Tibial nerve (tissue), 4 donors: ENCODE measurements around the gene ACBD3. TPM values are rescaled to one million over a fixed set of nuclear protein-coding genes. Genes with fewer than 3 reads are reported as not detected.

Source experiments
- DNase-seq, 2 donors: peaks; one replicate each; pipeline ENCODE4 v3.0.0-alpha.2; 2019; ENCODE audit warnings: low spot score in 2 of 2
- H3K27ac ChIP-seq, 4 donors: fragments of 200-600 bp; sonication (generic) in 3 of 4; one replicate each; pipeline ENCODE4 v1.5.1; 2017 to 2019; ENCODE audit warnings: mild to moderate bottlenecking in 1 of 4
- H3K27me3 ChIP-seq, 2 donors: fragments of 200-600 bp; sonication (generic) in 1 of 2; one replicate each; pipeline versions ENCODE4 v1.5.1 to v1.6.0; 2017 to 2019
- H3K36me3 ChIP-seq, 3 donors: fragments of 200-600 bp; sonication (generic); one replicate each; pipeline ENCODE4 v1.5.1; 2018 to 2019
- H3K4me1 ChIP-seq, 4 donors: fragments of 200-600 bp; sonication (generic) in 3 of 4; one replicate each; pipeline ENCODE4 v1.5.1; 2017 to 2019
- H3K4me3 ChIP-seq, 4 donors: fragments of 200-600 bp; sonication (generic) in 3 of 4; one replicate each; pipeline ENCODE4 v1.5.1; 2017 to 2019; ENCODE audit warnings: mild to moderate bottlenecking in 1 of 4, moderate library complexity in 1 of 4
- H3K9me3 ChIP-seq, 4 donors: fragments of 200-600 bp; sonication (generic) in 3 of 4; one replicate each; pipeline ENCODE4 v1.5.1; 2017 to 2019
- EP300 ChIP-seq, 2 donors: sonication (generic); formaldehyde crosslinking; IDR thresholded peaks; one replicate each; pipeline ENCODE4 v1.6.1; 2017; ENCODE audit warnings: antibody characterized with exemption in 2 of 2, mild to moderate bottlenecking in 1 of 2
- POLR2A ChIP-seq, 2 donors: fragments of 450-650 bp; IDR thresholded peaks; one replicate each; pipeline ENCODE4 v1.6.1; 2017; ENCODE audit warnings: antibody characterized with exemption in 2 of 2, mild to moderate bottlenecking in 2 of 2, moderate library complexity in 2 of 2
- WGBS, 2 donors: methylation state at CpG; one replicate each; pipeline ENCODE4 v1.1.5; 2018; 5-methylcytosine and 5-hydroxymethylcytosine counted together
- total RNA-seq, 4 donors: library from RNA; depleted of rRNA; stranded (reverse); fragments of >200 nt; gene quantifications; one replicate each; pipeline ENCODE4 v1.1.0, GENCODE V29; 2016
- TF ChIP-seq, protein P1 (sequence below), 5 experiments: fragments of 200-600 bp in 3 of 5; fragments of 450-650 bp in 2 of 5; sonication (generic) in 3 of 5; IDR thresholded peaks; one replicate each; pipeline ENCODE4 v1.5.1; 2016 to 2019; ENCODE audit warnings: antibody characterized with exemption in 5 of 5, mild to moderate bottlenecking in 3 of 5, moderate library complexity in 2 of 5

The ACBD3 gene
- total RNA-seq: 10 to 100 TPM; 41.4 to 54.9 (median 45.4) TPM

DNA sequence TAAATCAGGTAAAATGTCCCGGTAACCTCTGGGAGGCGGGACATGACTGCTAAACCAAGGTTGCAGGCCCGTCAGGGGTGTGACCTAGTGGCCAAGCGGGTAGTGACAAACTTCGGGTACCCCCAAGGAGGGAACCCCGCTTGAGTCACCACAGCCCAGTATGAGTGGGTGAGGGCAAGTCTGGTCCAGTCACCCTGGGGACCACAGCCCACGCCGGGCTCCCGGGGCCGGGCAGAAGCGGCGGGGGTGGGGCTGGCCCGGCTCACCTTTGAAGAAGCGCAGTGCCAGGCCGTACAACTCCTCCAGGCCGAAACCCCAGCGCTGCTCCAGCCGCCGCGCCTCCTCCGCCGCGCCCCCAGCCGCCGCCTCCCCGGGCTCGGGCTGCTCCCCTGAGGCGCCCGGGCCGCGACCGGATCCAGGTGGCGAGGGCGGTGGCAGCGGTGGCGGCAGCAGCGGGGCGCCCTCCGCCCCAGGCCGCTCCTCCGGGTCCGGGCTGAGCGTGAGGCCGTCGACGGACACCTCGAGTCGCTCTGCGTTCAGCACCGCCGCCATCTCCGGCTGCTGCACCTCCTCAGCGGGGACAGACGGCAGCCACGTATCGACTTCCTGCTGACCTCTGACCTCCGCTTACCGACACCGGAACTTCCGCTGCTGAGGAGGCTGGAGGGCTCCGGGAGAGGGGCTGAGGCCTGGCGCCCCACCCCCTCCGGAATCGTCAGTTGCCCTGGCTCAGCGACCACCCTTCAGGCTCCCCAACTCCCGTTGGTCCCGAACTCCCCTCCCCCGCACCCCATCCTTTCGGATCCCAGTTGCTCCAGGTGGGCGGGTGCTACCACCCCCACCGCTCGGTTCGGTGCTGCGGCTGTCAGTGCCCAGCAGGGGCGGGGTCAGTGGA, at the start of gene ACBD3:
TSS of gene ACBD3 (minus strand) at position 618 of the 895 bp plus-strand sequence. CDS start at position 552, 66 bp downstream.
- DNase-seq: peak; percentile 72 to 90
- Histone ChIP-seq H3K27ac (peak within 1 kb of the TSS; percentile 89 to 99 (median 94)), H3K27me3 (no peaks in the 10 kb centered on the region), H3K9me3 (no peaks in the 10 kb centered on the region), H3K36me3 (no peaks in the 10 kb centered on the region), H3K4me1 (peaks cover 0 to 50% (median 28%) of the 10 kb centered on the region in 4 donors), H3K4me3 (peak within 1 kb of the TSS; percentile 80 to 98 (median 86))
- WGBS, 2 donors: 0% methylated on average over 17 to 25 of the region's 75 CpGs
- TF ChIP-seq, protein P1, sequence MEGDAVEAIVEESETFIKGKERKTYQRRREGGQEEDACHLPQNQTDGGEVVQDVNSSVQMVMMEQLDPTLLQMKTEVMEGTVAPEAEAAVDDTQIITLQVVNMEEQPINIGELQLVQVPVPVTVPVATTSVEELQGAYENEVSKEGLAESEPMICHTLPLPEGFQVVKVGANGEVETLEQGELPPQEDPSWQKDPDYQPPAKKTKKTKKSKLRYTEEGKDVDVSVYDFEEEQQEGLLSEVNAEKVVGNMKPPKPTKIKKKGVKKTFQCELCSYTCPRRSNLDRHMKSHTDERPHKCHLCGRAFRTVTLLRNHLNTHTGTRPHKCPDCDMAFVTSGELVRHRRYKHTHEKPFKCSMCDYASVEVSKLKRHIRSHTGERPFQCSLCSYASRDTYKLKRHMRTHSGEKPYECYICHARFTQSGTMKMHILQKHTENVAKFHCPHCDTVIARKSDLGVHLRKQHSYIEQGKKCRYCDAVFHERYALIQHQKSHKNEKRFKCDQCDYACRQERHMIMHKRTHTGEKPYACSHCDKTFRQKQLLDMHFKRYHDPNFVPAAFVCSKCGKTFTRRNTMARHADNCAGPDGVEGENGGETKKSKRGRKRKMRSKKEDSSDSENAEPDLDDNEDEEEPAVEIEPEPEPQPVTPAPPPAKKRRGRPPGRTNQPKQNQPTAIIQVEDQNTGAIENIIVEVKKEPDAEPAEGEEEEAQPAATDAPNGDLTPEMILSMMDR (IDR thresholded peaks at IDR 0.05): peak in 2 of 5 experiments; percentile 43 to 44
- TF ChIP-seq POLR2A (IDR thresholded peaks at IDR 0.05) (peak; percentile 83 to 89), EP300 (IDR thresholded peaks at IDR 0.05) (peak in 1 of 2 donors; percentile 92)

DNA sequence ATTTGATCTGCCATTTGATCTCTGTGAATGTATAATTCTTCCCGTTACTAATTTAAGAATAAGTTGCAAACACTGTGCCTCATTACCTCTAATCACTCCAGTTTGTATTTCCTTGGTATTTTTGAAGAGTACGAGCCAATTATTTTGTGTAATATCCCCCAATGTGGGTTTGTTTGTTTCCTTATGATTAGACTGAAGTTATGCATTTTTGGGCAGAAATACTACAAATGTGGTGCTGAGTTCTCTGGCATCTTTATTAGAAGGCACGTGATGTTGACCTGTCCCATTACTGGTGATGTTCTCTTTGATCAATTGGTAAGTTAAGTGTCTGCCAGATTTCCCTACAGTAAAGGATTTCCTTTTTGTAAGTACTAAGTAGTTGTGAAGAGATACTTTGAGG, 47.3 kb upstream of the ACBD3 start:
- WGBS, 2 donors: 85 to 89% methylated on average over 3 of the region's 3 CpGs
- H3K36me3 ChIP-seq: peaks cover 0 to 30% (median 0%) of the 10 kb centered on the region in 3 donors
- TF ChIP-seq POLR2A (IDR thresholded peaks at IDR 0.05) (no peak), EP300 (IDR thresholded peaks at IDR 0.05) (no peak)
- H3K4me3 ChIP-seq: no peak overlapping the region
- DNase-seq: no peak
- no peaks in the 10 kb centered on the region for H3K27me3 ChIP-seq
- no peaks in the 10 kb centered on the region for H3K9me3 ChIP-seq
- no peak overlapping the region for H3K27ac ChIP-seq
- H3K4me1 ChIP-seq: no peaks in the 10 kb centered on the region

DNA sequence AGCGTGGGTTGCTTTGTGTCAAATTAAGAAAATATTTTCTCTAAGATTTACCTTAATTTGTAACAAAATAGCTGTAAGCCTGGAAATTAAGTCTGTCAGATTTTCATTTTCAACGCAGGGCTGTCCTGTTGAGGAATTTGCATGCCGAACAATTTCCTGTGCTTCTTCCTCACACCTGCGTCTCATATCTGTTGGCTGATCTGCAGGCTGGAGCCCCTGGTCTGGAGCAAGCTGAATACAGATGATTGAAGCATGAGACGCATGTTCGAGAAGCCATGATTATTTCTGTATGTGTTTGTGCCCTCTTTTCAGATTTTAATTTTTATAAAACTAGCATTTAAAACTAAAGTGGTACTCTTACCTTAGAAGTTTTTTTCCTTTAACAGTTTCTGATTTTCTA, 46.8 kb upstream of the ACBD3 start:
- peaks cover 0 to 27% (median 0%) of the 10 kb centered on the region in 3 donors for H3K36me3 ChIP-seq
- H3K4me3 ChIP-seq: no peak overlapping the region
- H3K27ac ChIP-seq: no peak overlapping the region
- H3K27me3 ChIP-seq: no peaks in the 10 kb centered on the region
- no peak for DNase-seq
- WGBS, 2 donors: 88 to 92% methylated on average over 6 of the region's 6 CpGs
- no peaks in the 10 kb centered on the region for H3K9me3 ChIP-seq
- H3K4me1 ChIP-seq: no peaks in the 10 kb centered on the region
- TF ChIP-seq POLR2A (IDR thresholded peaks at IDR 0.05) (no peak), EP300 (IDR thresholded peaks at IDR 0.05) (no peak)
- TF ChIP-seq, protein P1 (IDR thresholded peaks at IDR 0.05): no peak

DNA sequence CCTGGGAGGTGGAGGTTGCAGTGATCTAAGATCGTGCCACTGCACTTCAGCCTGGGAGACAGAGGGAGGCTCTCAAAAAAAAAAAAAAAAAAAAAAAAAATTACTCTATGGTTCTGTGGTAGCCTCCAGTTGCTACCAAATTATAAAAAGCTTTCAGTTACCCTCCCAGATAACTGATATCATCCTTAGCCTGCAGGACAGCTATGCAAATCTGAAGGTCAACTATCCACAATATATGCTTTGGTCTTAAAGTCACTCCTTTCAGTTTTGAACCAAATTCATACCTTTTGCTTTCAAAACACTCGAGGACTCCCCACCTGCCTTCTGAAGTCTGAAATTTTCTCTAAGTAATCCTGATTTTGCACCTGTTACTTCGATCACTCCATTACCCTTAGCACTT, 40.1 kb upstream of the ACBD3 start:
- 94 to 95% methylated on average over 3 of the region's 3 CpGs for WGBS, 2 donors
- TF ChIP-seq, protein P1 (IDR thresholded peaks at IDR 0.05): no peak
- no peak for TF ChIP-seq EP300 (IDR thresholded peaks at IDR 0.05)
- no peak for TF ChIP-seq POLR2A (IDR thresholded peaks at IDR 0.05)
- H3K9me3 ChIP-seq: no peaks in the 10 kb centered on the region
- no peak overlapping the region for H3K4me3 ChIP-seq
- peaks cover 0 to 13% (median 2%) of the 10 kb centered on the region in 4 donors for H3K4me1 ChIP-seq
- peaks cover 0 to 6% (median 0%) of the 10 kb centered on the region in 3 donors for H3K36me3 ChIP-seq
- peaks cover 0 to 33% of the 10 kb centered on the region in 2 donors for H3K27me3 ChIP-seq
- DNase-seq: no peak
- no peak overlapping the region for H3K27ac ChIP-seq

DNA sequence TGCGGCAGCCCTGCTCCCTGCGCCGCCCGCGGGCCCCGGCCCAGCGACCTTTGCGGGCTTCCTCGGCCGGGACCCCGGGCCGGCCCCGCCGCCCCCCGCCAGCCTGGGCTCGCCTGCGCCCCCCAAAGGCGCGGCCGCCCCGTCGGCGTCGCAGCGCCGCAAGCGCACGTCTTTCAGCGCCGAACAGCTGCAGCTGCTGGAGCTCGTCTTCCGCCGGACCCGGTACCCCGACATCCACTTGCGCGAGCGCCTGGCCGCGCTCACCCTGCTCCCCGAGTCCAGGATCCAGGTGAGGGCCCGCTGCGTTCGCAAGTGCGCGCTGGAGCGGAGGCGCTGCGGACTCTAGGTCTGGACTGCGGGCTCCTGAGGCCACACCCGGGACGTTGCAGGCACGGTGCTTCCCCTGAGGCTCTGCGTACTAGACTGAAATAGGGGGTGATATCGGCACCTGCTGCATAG, 37.3 kb upstream of the ACBD3 start:
- H3K27ac ChIP-seq: no peak overlapping the region
- no peak for DNase-seq
- H3K4me1 ChIP-seq: peaks cover 0 to 13% (median 2%) of the 10 kb centered on the region in 4 donors
- H3K36me3 ChIP-seq: no peaks in the 10 kb centered on the region
- 1 to 2% methylated on average over 24 to 45 of the region's 55 CpGs for WGBS, 2 donors
- no peaks in the 10 kb centered on the region for H3K9me3 ChIP-seq
- peaks cover 0 to 33% of the 10 kb centered on the region in 2 donors for H3K27me3 ChIP-seq
- TF ChIP-seq, protein P1 (IDR thresholded peaks at IDR 0.05): no peak
- TF ChIP-seq EP300 (IDR thresholded peaks at IDR 0.05) (no peak), POLR2A (IDR thresholded peaks at IDR 0.05) (no peak)
- H3K4me3 ChIP-seq: peak overlapping the region in 2 of 4 donors; percentile 29 to 50
